TTC549 (cell line): ENCODE results near the gene CAPN15.

ENCODE experiments used
- FAIRE-seq: peaks from 2 replicates; lab custom pipeline; 2012; peaks lifted over from hg19 to GRCh38; lab: Jason Lieb, UNC

The CAPN15 gene

DNA sequence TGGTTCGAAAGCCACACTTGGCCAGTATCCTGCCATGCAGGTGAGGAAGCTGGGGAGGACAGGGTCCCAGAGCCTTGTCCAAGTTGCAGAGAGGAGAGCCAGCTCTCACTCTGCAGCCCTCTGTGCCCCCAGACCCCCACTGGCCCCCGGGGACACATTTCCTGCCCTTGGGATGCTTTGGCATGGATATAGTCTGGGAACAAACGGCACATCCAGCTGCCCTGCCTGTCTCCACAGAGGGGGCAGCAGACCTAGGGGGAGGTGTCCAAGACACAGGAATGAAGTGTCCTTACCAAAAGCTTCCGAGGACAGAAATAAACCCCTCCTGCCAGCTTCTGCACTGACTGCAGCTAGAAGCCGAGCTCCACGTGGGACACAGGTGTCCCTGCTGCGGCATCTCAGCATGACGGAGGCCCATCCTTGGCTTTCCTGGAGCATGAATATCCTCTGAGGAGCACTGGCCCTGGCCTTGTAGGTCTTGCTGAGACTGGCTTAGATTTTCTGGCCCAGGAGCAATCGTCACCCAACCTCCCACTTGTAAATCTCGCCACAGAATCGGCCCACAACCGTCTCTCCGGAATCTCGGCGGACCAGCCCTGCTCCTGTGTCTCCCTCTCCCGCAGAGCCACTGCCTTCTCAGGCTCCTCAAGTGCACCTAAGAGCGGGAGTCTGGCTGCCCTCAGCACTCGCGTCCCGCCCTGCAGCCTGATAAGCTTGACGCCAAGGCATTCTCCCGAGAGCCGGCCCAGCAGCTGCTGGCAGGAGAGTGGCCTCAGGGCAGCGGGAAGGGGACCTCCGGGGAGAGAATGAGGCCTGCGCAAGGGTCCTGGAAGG is 1.1 kb upstream of the CAPN15 start:
- FAIRE-seq: no peak

DNA sequence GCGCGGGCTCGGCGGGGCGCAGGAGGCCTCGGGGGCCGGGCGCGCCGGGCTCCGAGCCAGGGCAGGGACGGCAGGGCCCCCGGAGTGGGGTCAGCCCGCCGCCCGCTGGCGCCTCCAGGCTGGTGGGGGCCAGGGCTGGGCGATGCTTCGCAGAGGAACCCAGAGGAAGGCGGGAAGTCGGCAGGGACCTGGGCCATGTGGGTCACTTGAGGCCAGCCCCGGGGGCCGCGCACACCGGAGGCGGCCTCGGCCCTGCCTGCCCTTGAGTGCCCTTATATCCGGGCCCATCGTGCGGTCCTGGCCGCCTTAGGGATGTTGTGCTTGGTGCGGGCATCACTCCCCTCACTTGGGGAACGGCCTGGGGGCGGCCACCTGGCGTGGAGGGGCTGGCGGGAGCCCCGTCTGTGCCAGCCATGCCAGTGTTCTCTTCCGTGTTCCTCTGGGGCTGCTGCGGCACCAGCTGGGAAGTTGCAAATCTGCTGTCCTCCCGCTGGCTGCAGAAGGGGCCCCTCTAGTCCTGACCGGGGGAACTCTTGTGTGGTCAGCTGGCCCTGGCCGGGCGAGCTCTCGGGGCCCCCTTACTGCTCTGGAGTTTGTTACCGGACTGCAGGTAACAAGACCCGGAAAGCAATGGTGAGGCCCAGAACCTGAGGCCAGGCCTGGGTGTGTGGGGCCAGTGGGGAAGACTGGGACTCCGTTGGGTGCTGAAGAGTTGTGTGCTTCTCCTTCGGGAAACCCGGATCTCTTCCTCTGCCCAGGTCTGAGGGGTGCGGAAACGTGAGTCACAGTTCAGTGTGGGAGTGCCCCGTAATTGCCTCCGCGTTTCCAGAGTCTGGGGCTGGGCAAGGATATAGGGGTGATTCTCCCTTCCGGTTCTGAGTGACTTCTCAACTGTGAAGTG is 849 bp downstream of the CAPN15 start:
- no peak for FAIRE-seq

DNA sequence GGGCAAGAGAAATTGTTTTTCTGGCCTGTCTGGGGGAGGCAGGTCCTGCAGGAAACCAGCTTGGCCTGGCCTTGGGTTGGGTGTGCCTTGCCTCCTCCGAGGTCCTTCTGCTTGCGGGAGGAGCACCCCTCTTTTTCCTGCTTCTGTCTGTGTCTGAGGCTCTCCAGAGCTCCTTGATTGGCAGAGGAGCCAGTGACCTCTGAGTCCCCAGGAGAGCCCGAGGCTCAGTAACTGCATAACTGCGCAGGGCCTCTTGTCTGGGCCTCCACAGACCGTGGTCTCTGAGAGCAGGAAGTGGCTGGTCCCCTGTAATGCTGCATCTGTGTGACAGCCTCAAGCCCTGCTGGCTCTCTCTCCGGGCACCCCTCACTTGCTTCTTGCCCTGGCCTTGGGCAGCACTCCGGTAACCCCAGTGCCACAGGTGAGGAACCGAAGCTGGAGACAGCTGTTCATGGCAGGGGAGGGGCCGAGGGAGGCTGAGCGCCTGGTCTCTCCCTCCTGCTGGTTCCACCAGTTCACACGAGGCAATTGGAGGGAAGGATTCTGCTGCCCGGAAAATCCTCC is 1.6 kb downstream of the CAPN15 start:
- no peak for FAIRE-seq

DNA sequence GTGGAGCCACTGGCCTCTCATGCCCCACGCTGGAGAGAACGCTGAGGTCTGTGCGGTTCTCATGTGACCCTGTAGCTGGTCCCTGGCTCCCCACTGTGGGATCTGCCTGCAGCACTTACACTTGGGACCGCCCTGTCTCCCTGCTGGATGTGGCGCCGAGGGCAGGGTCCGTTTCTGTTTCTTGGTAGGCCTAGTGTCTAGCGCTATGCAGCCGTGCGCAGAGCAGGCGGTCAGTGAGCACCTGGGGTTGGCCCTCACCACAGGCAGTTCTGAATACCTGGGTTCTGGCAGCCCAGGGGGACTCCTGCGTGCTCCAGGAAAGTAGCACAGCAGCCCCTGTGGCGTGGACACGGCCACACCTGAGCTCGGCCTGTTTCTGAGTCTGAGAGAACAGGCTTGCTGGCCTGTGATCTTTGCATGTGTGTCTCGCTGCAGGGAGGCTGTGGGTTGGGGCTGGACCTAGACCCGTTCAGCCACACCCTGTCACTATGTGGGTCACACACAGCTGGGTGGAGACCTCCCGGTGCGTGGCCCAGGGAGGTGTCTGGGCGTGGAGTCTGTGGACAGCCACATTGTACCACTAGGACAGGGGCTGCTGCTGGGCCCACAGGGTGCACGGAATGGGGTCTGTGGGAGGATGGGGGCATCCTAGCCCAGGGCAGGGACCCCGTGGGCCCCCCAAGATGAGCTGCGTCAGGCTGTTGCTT is 2.8 kb downstream of the CAPN15 start:
- no peak for FAIRE-seq

DNA sequence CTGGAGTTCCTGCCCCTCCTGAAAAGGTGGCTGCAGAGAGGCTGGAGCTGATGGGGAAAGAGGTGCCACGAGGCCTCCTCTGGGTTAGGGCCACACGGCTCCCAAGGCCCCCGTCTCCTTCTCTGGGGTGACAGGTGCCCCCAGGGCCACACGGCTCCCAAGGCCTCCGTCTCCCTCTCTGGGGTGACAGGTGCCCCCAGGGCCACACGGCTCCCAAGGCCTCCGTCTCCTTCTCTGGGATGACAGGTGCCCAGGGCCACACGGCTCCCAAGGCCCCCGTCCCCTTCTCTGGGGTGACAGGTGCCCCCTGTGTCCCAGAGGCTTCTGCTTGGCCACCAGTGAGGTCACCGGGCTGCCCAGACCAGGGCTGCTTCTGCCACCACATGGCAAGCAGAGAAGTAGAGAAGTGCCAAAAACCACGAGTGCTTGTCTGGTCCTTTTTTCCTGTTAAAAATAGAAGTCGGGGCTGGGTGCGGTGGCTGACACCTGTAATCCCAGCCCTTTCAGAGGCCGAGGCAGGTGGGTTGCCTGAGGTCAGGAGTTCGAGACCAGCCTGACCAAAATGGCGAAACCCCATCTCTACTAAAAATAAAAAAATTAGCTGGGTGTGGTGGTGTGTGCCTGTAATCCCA is 4.1 kb downstream of the CAPN15 start:
- no peak for FAIRE-seq

DNA sequence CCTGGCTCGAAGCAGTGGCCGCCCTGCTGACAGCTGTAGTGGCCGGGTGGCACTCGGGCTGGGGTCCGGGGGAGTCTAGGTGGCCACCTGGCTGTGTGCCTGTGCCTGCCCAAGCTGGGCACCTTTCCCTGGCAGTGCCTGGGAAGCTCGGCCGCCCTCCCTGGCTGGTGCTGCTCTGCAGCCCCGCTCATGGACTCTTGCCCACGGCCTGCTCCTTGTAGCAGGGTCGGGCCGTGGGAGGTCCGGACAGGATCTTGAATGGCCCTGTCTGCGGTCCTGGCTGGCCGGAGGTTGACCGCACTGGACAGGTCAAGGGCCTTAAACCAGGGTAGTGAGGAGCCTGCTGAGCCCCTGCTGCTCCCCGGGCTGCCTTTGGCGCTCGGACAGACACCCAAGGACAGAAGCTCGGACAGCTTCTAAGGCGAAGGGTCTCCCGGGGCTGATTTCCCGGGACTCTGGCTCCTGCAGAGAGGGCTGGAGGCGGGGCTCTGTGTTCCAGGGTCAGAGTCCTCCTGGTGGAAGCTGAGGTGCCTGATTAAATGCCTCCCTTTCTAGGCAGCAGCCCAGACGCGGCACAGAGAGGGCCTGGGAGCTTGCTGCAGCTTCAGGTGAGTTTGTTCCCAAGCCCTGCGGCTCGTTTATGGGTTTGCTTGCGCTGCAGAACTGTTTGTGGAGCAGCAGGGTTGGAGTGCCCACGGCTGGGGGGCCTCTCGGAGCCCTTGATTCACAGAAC is 6.0 kb downstream of the CAPN15 start:
- FAIRE-seq: no peak

DNA sequence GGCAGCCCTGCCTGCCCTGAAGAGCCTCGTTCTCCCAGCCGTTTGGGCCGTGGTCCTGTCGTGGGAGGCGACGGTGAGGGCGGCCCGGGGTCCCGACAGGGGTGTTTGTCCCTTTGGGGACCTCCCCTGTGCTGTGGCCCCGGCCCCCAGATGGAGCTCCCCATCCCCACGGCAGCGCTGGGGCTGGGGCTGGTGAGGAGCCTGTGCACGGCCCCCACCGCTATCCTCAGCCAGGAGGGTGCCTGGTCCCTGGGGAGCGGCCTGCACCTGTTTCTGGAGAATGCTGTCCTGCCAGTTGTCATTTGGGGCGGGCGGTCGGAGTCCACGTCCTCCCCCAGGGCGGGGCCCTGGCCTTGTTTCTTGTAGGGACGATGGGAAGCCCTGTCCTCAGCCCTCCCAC is 6.6 kb downstream of the CAPN15 start:
- FAIRE-seq: no peak

DNA sequence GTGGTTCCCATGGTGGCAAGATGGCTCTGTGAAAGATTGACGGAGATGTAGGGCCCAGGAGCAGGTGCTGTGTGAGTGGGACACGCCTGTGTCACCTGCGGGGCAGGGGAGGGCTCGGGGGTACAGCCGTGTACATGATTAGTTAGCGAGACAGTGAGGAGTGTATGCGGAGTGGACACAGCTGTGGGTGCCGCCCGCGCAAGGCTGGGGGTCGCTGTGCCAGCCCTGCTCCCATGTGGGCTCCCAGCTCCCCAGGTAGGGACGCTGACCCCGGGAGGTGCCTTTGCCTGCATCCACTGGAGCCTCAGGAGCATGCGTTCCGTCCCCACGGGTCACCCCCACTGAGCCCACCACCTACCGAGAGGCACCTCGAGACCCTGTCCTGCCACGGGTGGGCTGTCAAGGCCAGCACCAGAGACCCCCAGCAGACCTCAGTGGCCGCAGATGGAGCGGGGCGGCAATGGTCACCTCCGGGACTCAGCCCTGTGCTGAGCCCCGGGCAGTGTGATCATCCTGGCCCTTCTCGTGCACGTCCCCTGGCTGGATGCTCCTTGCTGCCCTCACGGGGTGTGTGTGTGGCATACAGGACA is 7.4 kb downstream of the CAPN15 start:
- FAIRE-seq: no peak

DNA sequence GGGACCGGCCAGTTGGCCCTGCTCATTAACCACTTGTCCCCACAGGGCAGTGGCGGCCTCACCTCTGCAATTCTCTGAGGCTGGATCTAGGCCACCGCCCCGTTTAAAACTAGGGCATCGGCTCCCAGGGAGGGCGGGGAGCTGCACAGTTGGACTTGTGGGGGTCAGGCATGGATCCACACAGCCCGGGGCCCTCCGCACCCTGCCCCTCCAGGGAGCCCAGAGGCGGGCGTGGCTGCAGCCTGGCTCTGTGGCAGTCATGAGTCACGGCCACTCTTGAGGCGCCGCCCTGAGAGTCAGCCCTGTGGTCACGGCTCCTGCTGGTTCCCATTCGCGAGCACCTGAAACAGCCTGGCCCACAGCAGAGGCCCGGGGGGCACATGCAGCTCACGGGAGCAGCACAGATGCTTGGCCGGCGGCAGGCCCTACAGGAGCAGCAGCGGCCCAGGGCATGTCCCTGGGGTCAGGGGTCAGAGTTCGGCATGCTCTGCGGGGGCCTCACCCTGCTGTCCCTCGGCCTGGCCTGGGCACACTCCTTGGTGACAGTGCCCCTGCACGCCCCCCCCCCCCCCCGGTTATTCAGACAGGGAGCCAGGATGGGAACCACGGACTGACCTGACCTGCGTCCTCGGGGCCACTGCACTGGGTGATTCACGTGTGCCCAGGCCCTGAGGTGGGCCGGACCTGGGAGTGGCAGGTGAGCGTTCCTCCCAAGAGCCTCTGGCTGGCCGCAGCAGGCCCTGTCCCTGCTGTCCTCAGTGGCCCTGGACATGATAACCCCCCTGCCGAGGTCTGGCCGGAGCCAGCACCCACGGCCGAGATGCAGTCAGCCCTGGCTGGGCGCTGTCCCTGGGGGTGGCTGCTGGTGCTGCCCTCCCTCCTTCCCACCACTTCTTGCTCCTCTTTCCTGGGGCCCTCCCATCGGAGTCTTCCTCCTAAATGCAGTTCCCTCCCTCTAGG is 8.2 kb downstream of the CAPN15 start:
- FAIRE-seq: no peak

DNA sequence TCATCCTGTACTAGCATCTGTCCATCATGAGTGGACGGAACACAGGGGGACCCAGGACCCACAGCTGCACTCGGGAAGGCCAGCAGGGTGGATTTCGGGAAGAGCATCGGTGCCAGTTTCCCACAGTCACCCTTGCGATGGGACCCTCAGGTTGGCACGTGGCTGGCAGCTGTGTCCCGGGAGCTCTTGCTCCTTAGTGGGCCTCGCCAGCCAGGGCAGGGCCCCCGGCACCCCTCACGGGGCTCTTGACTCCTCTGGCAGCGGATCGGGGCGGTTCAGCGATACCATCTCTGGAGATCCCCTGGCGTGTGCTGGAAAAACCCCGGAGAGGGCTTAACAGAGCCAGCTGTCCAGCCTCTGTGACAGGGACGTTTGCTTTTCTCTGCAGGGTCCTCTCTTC is 9.2 kb downstream of the CAPN15 start:
- no peak for FAIRE-seq

DNA sequence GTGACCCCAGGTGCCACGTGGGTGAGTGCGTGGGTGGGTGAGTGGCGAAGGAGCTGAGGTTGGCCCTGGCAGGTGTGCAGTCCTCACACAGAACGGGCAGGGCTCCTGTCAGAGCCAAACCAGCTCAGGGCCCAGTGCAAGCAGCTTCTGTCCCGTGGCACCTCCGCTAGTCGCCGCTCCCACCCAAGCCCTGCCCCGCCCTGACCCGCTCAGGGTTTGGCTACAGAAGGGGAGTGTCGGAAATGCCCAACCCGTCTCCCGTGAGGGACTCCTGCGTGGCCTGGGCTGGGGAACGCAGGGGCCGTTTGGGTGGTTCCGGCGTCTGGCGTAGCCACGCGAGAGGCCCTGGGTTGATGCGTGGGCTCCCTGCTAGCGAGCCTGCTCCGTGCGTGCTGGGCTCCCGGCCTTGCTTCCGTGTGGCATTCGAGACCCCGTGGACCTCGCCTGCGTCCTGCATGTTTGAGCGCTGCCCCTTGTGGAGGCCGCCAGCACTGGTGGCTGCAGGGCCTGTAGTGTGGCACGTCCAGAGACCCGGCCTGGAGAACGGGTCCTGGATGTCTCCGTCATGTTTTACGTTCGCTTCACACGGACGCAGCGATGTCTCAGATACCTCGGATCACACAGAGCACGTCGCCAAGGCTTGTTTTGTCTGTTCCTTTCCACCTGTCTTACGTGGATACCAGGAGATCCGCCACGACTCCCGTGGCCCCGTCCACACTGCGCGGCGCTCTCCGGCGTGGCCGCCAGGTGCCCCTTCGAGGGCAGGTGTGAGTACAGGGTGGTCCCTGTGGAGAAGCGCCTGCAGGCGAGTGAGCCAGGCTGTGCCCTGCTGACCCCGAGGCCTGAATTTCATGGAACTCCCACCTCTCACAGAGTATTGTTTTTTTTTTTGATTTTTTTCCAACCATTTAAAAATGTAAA is 10.2 kb downstream of the CAPN15 start:
- FAIRE-seq: no peak

DNA sequence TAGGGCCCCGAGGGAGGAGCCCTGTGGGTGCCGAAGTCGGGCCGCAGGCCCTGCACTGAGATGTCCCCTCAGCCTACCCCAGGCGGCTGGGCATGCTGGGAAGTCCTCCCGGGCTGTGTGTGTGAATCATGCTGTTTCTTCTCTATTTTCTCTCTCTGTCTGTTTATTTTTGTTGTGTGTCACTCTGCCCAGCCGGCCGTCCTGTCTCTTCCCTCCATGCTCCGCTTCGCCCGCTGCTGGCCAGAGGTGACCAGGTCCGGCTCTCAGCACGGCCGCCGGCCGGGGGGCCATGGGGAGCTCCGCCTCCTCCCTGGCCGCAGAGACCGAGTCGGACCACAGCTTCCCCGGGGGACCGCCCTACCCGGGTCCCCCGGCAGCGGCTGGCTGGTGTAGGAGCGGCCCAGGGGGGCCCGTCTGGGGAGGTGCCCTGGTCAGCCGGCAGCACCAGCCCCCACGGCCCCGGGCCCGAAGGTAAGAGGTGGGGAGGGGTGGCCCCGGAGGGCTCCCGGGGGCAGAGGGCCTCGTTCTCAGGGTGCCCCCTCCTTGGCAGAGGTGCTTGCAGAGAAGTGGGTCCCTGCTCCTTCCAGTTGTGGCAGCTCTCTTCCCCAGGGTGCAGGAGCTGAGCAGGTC is 12.5 kb downstream of the CAPN15 start:
- no peak for FAIRE-seq

DNA sequence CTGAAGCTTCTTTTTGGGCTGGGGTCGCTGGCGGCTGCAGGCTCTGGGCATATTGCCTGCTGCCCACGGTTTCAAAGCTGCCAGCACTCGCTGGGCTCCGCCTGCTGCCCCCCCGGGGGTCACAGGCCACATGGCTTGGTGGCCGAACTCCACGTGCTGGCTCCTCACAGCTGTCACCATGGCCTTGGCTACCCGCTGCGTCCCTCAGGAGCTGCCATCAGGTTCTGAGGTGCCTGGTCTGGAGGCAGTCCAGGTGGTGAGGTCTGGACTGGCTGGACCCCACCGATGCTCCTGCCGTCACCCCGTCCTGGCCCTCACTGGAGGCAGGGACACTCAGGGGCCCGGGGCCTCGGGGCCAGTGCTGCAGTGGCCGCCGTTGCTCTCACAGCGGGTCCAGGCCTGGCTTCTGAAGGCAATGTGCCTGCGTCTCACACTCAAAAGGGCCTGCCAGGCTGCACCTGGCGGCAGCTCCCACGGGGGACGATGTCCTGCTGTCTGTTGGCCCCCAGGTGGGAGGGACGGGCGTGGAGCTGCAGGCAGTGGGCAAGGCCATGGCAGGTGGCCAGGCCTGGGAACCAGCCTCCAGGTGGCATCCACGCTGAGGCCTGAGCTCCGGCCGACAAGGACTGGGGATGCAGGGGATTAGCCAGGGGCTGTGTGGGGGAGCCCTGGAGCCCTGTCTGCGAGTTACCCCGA is 13.3 kb downstream of the CAPN15 start:
- FAIRE-seq: no peak

DNA sequence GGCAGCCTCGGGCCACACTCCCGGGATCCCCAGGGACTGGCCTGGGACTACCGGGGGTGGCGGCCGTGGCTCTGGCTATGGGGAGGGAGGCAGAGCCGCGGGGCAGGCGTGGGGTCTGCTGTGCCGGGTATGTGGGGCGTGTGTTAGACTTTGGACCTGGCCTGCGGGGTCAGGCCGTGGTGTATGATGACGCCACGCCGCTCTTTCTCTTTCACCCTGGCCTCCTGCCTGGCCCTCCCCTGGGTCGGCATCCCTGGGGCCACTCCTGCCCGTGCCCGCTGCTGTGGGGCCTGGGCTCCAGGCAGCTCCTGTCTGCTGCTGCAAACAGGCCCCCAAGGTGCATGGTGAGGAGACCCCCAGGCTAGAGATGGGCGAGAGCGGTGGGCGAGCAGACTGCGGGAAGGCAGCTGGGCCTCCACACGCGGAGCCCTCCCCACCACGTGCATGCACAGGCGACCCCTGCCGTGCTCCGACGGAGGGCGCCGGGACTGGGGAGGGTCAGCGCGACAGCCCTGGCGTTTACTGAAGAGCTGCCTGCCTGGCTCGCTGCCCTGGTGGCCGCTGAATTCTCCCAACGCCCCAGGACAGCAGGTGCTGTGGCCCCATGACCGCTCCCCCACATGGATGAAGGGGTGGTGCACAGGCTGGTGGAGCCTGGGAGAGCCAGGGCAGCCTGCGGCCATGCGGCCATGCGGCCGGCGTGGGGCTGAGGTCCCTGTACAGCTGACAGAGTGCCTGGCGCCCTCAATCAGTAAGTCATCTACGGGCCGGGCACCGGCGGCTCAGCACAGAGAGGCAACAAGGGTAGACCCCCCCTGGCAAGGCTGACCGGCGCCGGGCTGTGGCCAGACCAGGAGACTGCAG is 16.0 kb downstream of the CAPN15 start:
- FAIRE-seq: no peak

DNA sequence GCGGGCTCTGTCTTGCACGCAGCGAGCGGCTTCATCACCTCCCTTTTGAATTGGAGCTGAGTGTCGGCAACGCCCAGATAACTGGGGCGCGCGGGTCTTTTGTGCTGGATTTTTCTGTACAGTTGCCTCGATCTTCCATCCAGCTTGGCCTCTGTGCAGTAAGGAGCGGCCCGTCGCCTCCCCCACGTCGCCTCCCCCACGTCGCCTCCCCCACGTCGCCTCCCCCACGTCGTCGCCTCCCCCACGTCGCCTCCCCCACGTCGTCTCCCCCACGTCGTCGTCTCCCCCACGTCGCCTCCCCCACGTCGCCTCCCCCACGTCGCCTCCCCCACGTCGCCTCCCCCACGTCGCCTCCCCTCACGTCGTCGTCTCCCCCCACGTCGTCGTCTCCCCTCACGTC is 17.0 kb downstream of the CAPN15 start:
- FAIRE-seq: no peak
